WERI-Rb-1 (cell line): ENCODE data around the gene PRKAG2.

Experiments
- DNase-seq: peaks from one replicate; pipeline ENCODE4 v3.0.0-alpha.2; 2020
- H3K27ac ChIP-seq: fragments of 250-450 bp; sonication (Bioruptor Pico); 2 replicates; pipeline ENCODE4 v1.5.1; 2020; ENCODE audit warnings: mild to moderate bottlenecking, moderate library complexity
- H3K27me3 ChIP-seq: fragments of 250-450 bp; sonication (Bioruptor Pico); 2 replicates; pipeline ENCODE4 v1.5.1; 2021; ENCODE audit warnings: mild to moderate bottlenecking, low read depth, moderate library complexity; ENCODE audit not compliant: insufficient read depth, severe bottlenecking
- H3K36me3 ChIP-seq: fragments of 250-450 bp; sonication (Bioruptor Pico); 2 replicates; pipeline ENCODE4 v1.5.1; 2020; ENCODE audit warnings: mild to moderate bottlenecking, moderate library complexity
- H3K4me3 ChIP-seq: 2 replicates; pipeline ENCODE4 v1.5.1; 2011; ENCODE audit warnings: low read depth, mild to moderate bottlenecking, control low read depth, low read length
- H3K9me3 ChIP-seq: fragments of 250-450 bp; sonication (Bioruptor Pico); 2 replicates; pipeline ENCODE4 v1.5.1; 2021; ENCODE audit warnings: mild to moderate bottlenecking, moderate library complexity; ENCODE audit not compliant: severe bottlenecking
- CTCF ChIP-seq: IDR thresholded peaks from 2 replicates; pipeline ENCODE4 v1.5.1; 2011; ENCODE audit warnings: low read depth, mild to moderate bottlenecking, control low read depth, inconsistent platforms, low read length

PRKAG2 gene

GRCh38 chr7:151552352-151553028 is 324.4 kb downstream of the PRKAG2 start:
- Histone ChIP-seq H3K36me3 (no peaks in the 10 kb centered on the region), H3K27ac (no peak overlapping the region), H3K27me3 (no peaks in the 10 kb centered on the region), H3K9me3 (no peaks in the 10 kb centered on the region), H3K4me3 (no peak overlapping the region)
- no peak for TF ChIP-seq CTCF
- no peak for DNase-seq

- H3K9me3 ChIP-seq: no peaks in the 10 kb centered on the region
- no peak for TF ChIP-seq CTCF
- no peak overlapping the region for H3K4me3 ChIP-seq
- H3K27ac ChIP-seq: no peak overlapping the region
- no peaks in the 10 kb centered on the region for H3K36me3 ChIP-seq
- H3K27me3 ChIP-seq: no peaks in the 10 kb centered on the region
- DNase-seq: no peak
Measured at GRCh38 chr7:151551820-151552219, 325.1 kb downstream of the PRKAG2 start.

GRCh38 chr7:151550656-151551286 is 326.1 kb downstream of the PRKAG2 start:
- H3K27me3 ChIP-seq: no peaks in the 10 kb centered on the region
- no peaks in the 10 kb centered on the region for H3K36me3 ChIP-seq
- DNase-seq: no peak
- no peak for TF ChIP-seq CTCF
- no peak overlapping the region for H3K27ac ChIP-seq
- no peaks in the 10 kb centered on the region for H3K9me3 ChIP-seq
- no peak overlapping the region for H3K4me3 ChIP-seq

GRCh38 chr7:151549644-151550043 is 327.3 kb downstream of the PRKAG2 start:
- TF ChIP-seq CTCF: no peak
- no peak for DNase-seq
- Histone ChIP-seq H3K9me3 (no peaks in the 10 kb centered on the region), H3K27me3 (no peaks in the 10 kb centered on the region), H3K27ac (no peak overlapping the region), H3K36me3 (no peaks in the 10 kb centered on the region), H3K4me3 (no peak overlapping the region)

GRCh38 chr7:151549083-151549482 is 327.8 kb downstream of the PRKAG2 start:
- TF ChIP-seq CTCF: no peak
- Histone ChIP-seq H3K36me3 (no peaks in the 10 kb centered on the region), H3K27ac (no peak overlapping the region)

More at GRCh38 chr7:151549083-151549482, 327.8 kb downstream of the PRKAG2 start:
- H3K4me3 ChIP-seq: no peak overlapping the region
- no peaks in the 10 kb centered on the region for H3K9me3 ChIP-seq
- no peaks in the 10 kb centered on the region for H3K27me3 ChIP-seq
- DNase-seq: no peak
